Measurements from ENCODE around the gene FDXR. TPM values are rescaled to one million over a fixed set of nuclear protein-coding genes. Genes with fewer than 3 reads are reported as not detected.

Gene FDXR
- total and polyA plus RNA-seq, 9 of the 15 experiments (the other 6 are each of a cell fraction or from before 2014, with no cell fraction given): 0.89 to 70.7 (median 30.9) TPM

DNA sequence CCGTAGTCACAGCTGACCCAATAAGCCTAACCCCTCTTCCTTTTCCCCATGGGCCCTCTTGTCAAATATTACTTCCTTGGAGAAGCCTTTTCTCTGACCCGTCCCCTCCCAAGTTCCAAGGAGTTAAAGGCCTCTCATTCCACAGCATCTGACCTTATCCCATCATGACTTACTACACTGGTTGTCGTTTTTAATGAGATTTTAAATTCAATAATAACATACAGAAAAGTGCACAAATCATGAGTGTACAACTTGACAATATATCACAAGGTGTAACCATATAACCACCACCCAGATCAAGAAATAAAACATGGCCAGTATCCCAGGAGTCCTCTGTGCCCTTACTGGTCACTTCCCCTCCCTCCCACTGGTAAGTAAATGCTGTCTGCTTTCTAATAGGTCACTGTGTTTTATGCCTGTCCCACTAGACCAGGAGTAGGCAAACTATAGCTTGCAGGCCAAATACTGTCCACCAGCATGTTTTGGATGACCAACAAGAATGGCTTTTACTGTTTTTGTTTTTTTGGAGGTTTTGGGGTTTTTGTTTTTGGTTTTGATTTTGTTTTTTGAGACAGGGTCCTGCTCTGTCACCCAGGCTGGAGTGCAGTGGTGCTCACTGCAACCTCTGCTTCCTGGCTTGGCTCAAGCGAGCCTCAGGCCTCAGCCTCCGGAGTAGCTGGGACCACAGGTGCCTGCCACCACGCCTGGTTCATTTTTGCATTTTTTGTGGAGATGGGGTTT lies 1.2 kb upstream of the FDXR start:
- no peaks in the 10 kb centered on the region for H3K9me1 ChIP-seq (ENCODE audit: control insufficient read depth, insufficient read depth, low read length)
- DNase-seq (ENCODE audit: extremely low read depth in 1 of 4, low spot score in 3 of 4): peak in 2 of 4 experiments; percentile 80 to 84
- in situ Hi-C loops (cut with MboI) (no loop called here), intact Hi-C loops (cut with micrococcal nuclease) (loop anchor here (10.0 kb wide), 1 partner anchor 161 kb away; no protein-coding TSS in a partner anchor)
- POLR2A ChIA-PET: interaction anchor here (0.7 to 4.2 kb wide), 9 partner anchors 13 to 906 kb away, joined by 3 to 62 read pairs (median 3); partner anchors contain the start of gene GRIN2C
- peak overlapping the region; percentile 72 for H3K4me3 ChIP-seq
- H3K4me2 ChIP-seq (ENCODE audit: insufficient read depth, low read length): peak overlapping the region; percentile 90
- BruUV-seq (replicated peaks): no TSS peak
- H3K9ac ChIP-seq (ENCODE audit: insufficient read depth in 1 of 2, low read depth in 2 of 2, low read length in 2 of 2): peak overlapping the region; percentile 90 to 97
- no peaks in the 10 kb centered on the region for H3K27me3 ChIP-seq (ENCODE audit: control insufficient read depth in 2 of 2, insufficient read depth in 2 of 2, low read length in 2 of 2)
- 26% methylated on average over 5 of the region's 6 CpGs for WGBS (ENCODE audit: insufficient coverage, low coverage, missing lambda C conversion rate)
- H3K79me2 ChIP-seq (ENCODE audit: control insufficient read depth, insufficient read depth, low read length): peaks cover 21% of the 10 kb centered on the region
- ATAC-seq: peak; percentile 65
- H3K4me1 ChIP-seq (replicated peaks in 1 of 2; ENCODE audit: control insufficient read depth in 2 of 2, insufficient read depth in 2 of 2, low read length in 2 of 2): peaks cover 63 to 65% of the 10 kb centered on the region in 2 experiments
- FAIRE-seq: peak; percentile 91
- H4K20me1 ChIP-seq (replicated peaks; ENCODE audit: control insufficient read depth, insufficient read depth, low read length): no peaks in the 10 kb centered on the region; the same call in 1 of the 2 replicates
- peak overlapping the region; percentile 21; the same call in 1 of the 2 replicates for H2AFZ ChIP-seq (ENCODE audit: low read depth, low read length)
- peak overlapping the region; percentile 95 for H3K27ac ChIP-seq (ENCODE audit: extremely low read depth, low read depth, low read length)
- H3K9me3 ChIP-seq (replicated peaks; ENCODE audit: control insufficient read depth, insufficient read depth, low read depth, low read length): no peaks in the 10 kb centered on the region
- CTCF ChIA-PET (ENCODE audit: low intra/inter-chr PET ratio): no interaction called here
- H3K36me3 ChIP-seq (ENCODE audit: control insufficient read depth, insufficient read depth, low read length): peaks cover 16% of the 10 kb centered on the region; the same call in 1 of the 3 replicates
- TF ChIP-seq, protein P1, sequence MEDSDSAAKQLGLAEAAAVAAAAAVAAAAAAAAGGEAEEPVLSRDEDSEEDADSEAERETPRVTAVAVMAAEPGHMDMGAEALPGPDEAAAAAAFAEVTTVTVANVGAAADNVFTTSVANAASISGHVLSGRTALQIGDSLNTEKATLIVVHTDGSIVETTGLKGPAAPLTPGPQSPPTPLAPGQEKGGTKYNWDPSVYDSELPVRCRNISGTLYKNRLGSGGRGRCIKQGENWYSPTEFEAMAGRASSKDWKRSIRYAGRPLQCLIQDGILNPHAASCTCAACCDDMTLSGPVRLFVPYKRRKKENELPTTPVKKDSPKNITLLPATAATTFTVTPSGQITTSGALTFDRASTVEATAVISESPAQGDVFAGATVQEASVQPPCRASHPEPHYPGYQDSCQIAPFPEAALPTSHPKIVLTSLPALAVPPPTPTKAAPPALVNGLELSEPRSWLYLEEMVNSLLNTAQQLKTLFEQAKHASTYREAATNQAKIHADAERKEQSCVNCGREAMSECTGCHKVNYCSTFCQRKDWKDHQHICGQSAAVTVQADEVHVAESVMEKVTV (CRISPR knock-in tag; IDR thresholded peaks at IDR 0.05): 0 out of 2 replicates have a peak, but pooled peaks have one; percentile 1
- TF ChIP-seq NBN (IDR thresholded peaks at IDR 0.05; ENCODE audit: low read depth) (peak; percentile 49; the same call in 1 of the 2 replicates), TOE1 (IDR thresholded peaks at IDR 0.05; ENCODE audit: borderline replicate concordance) (0 out of 2 replicates have a peak, but pooled peaks have one; percentile 27), TOE1 (CRISPR knock-in tag; IDR thresholded peaks at IDR 0.05; ENCODE audit: borderline replicate concordance, low read depth) (no peak), POLR2H (tag; IDR thresholded peaks at IDR 0.05; ENCODE audit: low read depth) (0 out of 2 replicates have a peak, but pooled peaks have one; percentile 52), MAFG (tag; conservative IDR thresholded peaks at IDR 0.05) (0 out of 2 replicates have a peak, but pooled peaks have one; percentile 4), MTA2 (IDR thresholded peaks at IDR 0.05; ENCODE audit: low read depth) (0 out of 2 replicates have a peak, but pooled peaks have one; percentile 11), ZBTB9 (CRISPR knock-in tag; IDR thresholded peaks at IDR 0.05) (peak; percentile 10), FOXJ3 (CRISPR knock-in tag; IDR thresholded peaks at IDR 0.05) (no peak), ZNF830 (CRISPR knock-in tag; IDR thresholded peaks at IDR 0.05) (no peak), RBFOX2 (IDR thresholded peaks at IDR 0.05; ENCODE audit: low read depth, low read length) (peak; percentile 55; the same call in 1 of the 2 replicates), ZNF57 (CRISPR knock-in tag; IDR thresholded peaks at IDR 0.05) (no peak), ELF4 (CRISPR knock-in tag; IDR thresholded peaks at IDR 0.05) (peak; percentile 46; the same call in 1 of the 2 replicates), POLR2B (IDR thresholded peaks at IDR 0.05; ENCODE audit: low read depth, partially characterized antibody) (peak; percentile 64)
- TF ChIP-seq, protein P2, sequence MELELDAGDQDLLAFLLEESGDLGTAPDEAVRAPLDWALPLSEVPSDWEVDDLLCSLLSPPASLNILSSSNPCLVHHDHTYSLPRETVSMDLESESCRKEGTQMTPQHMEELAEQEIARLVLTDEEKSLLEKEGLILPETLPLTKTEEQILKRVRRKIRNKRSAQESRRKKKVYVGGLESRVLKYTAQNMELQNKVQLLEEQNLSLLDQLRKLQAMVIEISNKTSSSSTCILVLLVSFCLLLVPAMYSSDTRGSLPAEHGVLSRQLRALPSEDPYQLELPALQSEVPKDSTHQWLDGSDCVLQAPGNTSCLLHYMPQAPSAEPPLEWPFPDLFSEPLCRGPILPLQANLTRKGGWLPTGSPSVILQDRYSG (tag; conservative IDR thresholded peaks at IDR 0.05; ENCODE audit: low read depth): peak; percentile 73
